ENCODE results near the gene CRTC3. TPM values are rescaled to one million over a fixed set of nuclear protein-coding genes. Genes with fewer than 3 reads are reported as not detected.
A peak's percentile ranks its signal among the peaks of the same experiment; 100 is the strongest.

Gene CRTC3
- total and polyA plus RNA-seq, 2 experiments from 2014 or later, result 15.7 to 17.6 TPM

DNA sequence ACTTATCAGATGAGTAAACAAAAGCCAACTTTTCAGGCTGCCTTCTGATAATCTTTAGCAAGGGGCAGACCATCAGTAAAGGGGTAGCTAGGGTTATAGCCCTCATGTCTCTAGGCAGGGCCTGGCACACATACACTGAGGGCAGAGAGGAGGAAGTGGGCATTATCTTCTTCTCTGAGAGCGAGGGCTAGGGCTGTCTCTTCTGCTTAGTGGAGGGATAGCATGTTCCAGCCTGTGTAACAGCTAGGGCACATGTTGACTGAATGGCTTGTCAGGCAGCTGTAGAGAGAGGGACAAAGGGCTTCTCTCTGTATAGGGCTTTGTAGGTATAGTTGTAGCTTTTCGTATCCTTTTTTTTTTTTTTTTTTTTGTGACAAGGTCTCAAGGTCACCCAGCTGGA lies 17.8 kb downstream of the CRTC3 start:
- no peak for DNase-seq (ENCODE audit: low spot score)
- H3K4me3 ChIP-seq, result no peak overlapping the region
- 53% methylated on average over 2 of the region's 2 CpGs for WGBS (ENCODE audit: low lambda C conversion rate, missing lambda C conversion rate)
- H3K4me1 ChIP-seq (ENCODE audit: insufficient read depth), result peaks cover 3% of the 10 kb centered on the region
- H3K36me3 ChIP-seq (replicated peaks; ENCODE audit: insufficient read depth, low read depth), result no peaks in the 10 kb centered on the region
- H4K20me1 ChIP-seq (ENCODE audit: insufficient read depth, poor library complexity, severe bottlenecking), result no peaks in the 10 kb centered on the region
- no peak overlapping the region for H2AFZ ChIP-seq
- H3K9me2 ChIP-seq (replicated peaks; ENCODE audit: insufficient read depth), result no peaks in the 10 kb centered on the region
- H3K27me3 ChIP-seq, result no peaks in the 10 kb centered on the region
- TF ChIP-seq, protein P1, sequence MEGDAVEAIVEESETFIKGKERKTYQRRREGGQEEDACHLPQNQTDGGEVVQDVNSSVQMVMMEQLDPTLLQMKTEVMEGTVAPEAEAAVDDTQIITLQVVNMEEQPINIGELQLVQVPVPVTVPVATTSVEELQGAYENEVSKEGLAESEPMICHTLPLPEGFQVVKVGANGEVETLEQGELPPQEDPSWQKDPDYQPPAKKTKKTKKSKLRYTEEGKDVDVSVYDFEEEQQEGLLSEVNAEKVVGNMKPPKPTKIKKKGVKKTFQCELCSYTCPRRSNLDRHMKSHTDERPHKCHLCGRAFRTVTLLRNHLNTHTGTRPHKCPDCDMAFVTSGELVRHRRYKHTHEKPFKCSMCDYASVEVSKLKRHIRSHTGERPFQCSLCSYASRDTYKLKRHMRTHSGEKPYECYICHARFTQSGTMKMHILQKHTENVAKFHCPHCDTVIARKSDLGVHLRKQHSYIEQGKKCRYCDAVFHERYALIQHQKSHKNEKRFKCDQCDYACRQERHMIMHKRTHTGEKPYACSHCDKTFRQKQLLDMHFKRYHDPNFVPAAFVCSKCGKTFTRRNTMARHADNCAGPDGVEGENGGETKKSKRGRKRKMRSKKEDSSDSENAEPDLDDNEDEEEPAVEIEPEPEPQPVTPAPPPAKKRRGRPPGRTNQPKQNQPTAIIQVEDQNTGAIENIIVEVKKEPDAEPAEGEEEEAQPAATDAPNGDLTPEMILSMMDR (IDR thresholded peaks at IDR 0.05; ENCODE audit: poor library complexity), result no peak
- TF ChIP-seq EZH2 (IDR thresholded peaks at IDR 0.05; ENCODE audit: borderline replicate concordance) (no peak), EZH2phosphoT487 (IDR thresholded peaks at IDR 0.05; ENCODE audit: low read depth, severe bottlenecking, unreplicated experiment) (no peak)
- H3K79me2 ChIP-seq, result peaks cover 52% of the 10 kb centered on the region
- H3K9me3 ChIP-seq (ENCODE audit: low read depth), result no peaks in the 10 kb centered on the region
- peak overlapping the region; percentile 17 for H3K4me2 ChIP-seq
- no peak overlapping the region for H3K27ac ChIP-seq

DNA sequence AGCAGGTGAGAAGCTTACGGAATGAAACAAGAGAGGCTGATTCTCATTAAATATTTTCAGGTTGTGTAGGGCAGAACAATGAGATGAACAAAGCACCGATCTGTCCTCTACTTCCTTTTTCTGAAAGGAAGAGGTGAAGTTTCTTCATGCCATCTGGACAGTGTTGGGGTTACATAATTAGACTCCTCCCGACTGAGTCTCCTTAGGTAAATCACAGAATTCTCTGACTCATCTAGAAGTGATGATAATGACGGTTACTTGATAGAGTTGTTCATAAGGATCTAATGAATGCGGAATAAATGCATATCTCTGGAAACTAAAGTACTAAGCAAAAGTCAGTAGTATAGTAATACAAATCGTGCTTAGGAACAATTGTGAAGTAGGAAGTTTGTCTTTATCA lies 21.2 kb downstream of the CRTC3 start:
- Histone ChIP-seq H3K4me3 (no peak overlapping the region), H3K4me2 (no peak overlapping the region), H3K36me3 (replicated peaks; ENCODE audit: insufficient read depth, low read depth) (no peaks in the 10 kb centered on the region), H3K27me3 (no peaks in the 10 kb centered on the region), H2AFZ (no peak overlapping the region), H4K20me1 (ENCODE audit: insufficient read depth, poor library complexity, severe bottlenecking) (no peaks in the 10 kb centered on the region), H3K9me3 (ENCODE audit: low read depth) (no peaks in the 10 kb centered on the region), H3K9me2 (replicated peaks; ENCODE audit: insufficient read depth) (no peaks in the 10 kb centered on the region), H3K27ac (no peak overlapping the region), H3K4me1 (ENCODE audit: insufficient read depth) (peaks cover 8% of the 10 kb centered on the region), H3K79me2 (peaks cover 48% of the 10 kb centered on the region)
- 90% methylated on average over 6 of the region's 6 CpGs for WGBS (ENCODE audit: low lambda C conversion rate, missing lambda C conversion rate)
- TF ChIP-seq, protein P1 (IDR thresholded peaks at IDR 0.05; ENCODE audit: poor library complexity), result no peak
- no peak for TF ChIP-seq EZH2 (IDR thresholded peaks at IDR 0.05; ENCODE audit: borderline replicate concordance)
- TF ChIP-seq EZH2phosphoT487 (IDR thresholded peaks at IDR 0.05; ENCODE audit: low read depth, severe bottlenecking, unreplicated experiment), result no peak
- DNase-seq (ENCODE audit: low spot score), result no peak

- Histone ChIP-seq H4K20me1 (ENCODE audit: insufficient read depth, poor library complexity, severe bottlenecking) (no peaks in the 10 kb centered on the region), H3K27ac (peak overlapping the region; percentile 26), H3K4me3 (no peak overlapping the region), H3K36me3 (replicated peaks; ENCODE audit: insufficient read depth, low read depth) (no peaks in the 10 kb centered on the region), H3K4me1 (ENCODE audit: insufficient read depth) (peaks cover 17% of the 10 kb centered on the region), H3K9me2 (replicated peaks; ENCODE audit: insufficient read depth) (no peaks in the 10 kb centered on the region), H3K4me2 (no peak overlapping the region), H3K79me2 (peaks cover 46% of the 10 kb centered on the region), H3K9me3 (ENCODE audit: low read depth) (no peaks in the 10 kb centered on the region), H2AFZ (no peak overlapping the region), H3K27me3 (no peaks in the 10 kb centered on the region)
- TF ChIP-seq, protein P1 (IDR thresholded peaks at IDR 0.05; ENCODE audit: poor library complexity), result no peak
- TF ChIP-seq EZH2phosphoT487 (IDR thresholded peaks at IDR 0.05; ENCODE audit: low read depth, severe bottlenecking, unreplicated experiment), result no peak
- no peak for DNase-seq (ENCODE audit: low spot score)
- 86% methylated on average over 8 of the region's 8 CpGs for WGBS (ENCODE audit: low lambda C conversion rate, missing lambda C conversion rate)
Observed at GRCh38 chr15:90552162-90552928, 22.6 kb downstream of the CRTC3 start.
